ENCODE measurements around the gene ELF1.
A peak's percentile ranks its signal among the peaks of the same experiment; 100 is the strongest.
"Not testable (repeated sequence)": the region's sequence is repeated elsewhere in the genome, so short reads cannot be mapped to it uniquely, and the experiment has no call there.

Gene ELF1

GRCh38 chr13:40982772-40983171 is 36.3 kb downstream of the ELF1 start:
- DNase-seq (ENCODE audit: low spot score): peak; percentile 81

- no peak for DNase-seq (ENCODE audit: low spot score)
Measured at GRCh38 chr13:40981949-40982348, 37.2 kb downstream of the ELF1 start.

- DNase-seq (ENCODE audit: low spot score): peak; percentile 21
Measured at GRCh38 chr13:40981361-40981760, 37.8 kb downstream of the ELF1 start.

- DNase-seq (ENCODE audit: low spot score): no peak
Measured at GRCh38 chr13:40980461-40980860, 38.7 kb downstream of the ELF1 start.

- DNase-seq (ENCODE audit: low spot score): no peak
Measured at GRCh38 chr13:40979232-40979631, 39.9 kb downstream of the ELF1 start.

GRCh38 chr13:40978109-40978508 is 41.0 kb downstream of the ELF1 start:
- DNase-seq (ENCODE audit: low spot score): not testable (repeated sequence)

- DNase-seq (ENCODE audit: low spot score): no peak
Measured at GRCh38 chr13:40975441-40975840, 43.7 kb downstream of the ELF1 start.

- DNase-seq (ENCODE audit: low spot score): peak; percentile 40
Measured at GRCh38 chr13:40974460-40975407, 44.4 kb downstream of the ELF1 start.

GRCh38 chr13:40973409-40973808 is 45.7 kb downstream of the ELF1 start:
- no peak for DNase-seq (ENCODE audit: low spot score)

- DNase-seq (ENCODE audit: low spot score): no peak
Measured at GRCh38 chr13:40971321-40971720, 47.8 kb downstream of the ELF1 start.

GRCh38 chr13:40970803-40971202 is 48.3 kb downstream of the ELF1 start:
- DNase-seq (ENCODE audit: low spot score): no peak

GRCh38 chr13:40969169-40969901 is 49.8 kb downstream of the ELF1 start:
- no peak for DNase-seq (ENCODE audit: low spot score)

- DNase-seq (ENCODE audit: low spot score): no peak
Measured at GRCh38 chr13:40968416-40969000, 50.6 kb downstream of the ELF1 start.

GRCh38 chr13:40966298-40966697 is 52.8 kb downstream of the ELF1 start:
- DNase-seq (ENCODE audit: low spot score): peak; percentile 35

- no peak for DNase-seq (ENCODE audit: low spot score)
Measured at GRCh38 chr13:40963927-40964326, 55.2 kb downstream of the ELF1 start.

GRCh38 chr13:40961826-40962225 is 57.3 kb downstream of the ELF1 start:
- DNase-seq (ENCODE audit: low spot score): no peak

GRCh38 chr13:40961214-40961613 is 57.9 kb downstream of the ELF1 start:
- no peak for DNase-seq (ENCODE audit: low spot score)

GRCh38 chr13:40960716-40961115 is 58.4 kb downstream of the ELF1 start:
- no peak for DNase-seq (ENCODE audit: low spot score)

- no peak for DNase-seq (ENCODE audit: low spot score)
Measured at GRCh38 chr13:40958655-40959054, 60.5 kb downstream of the ELF1 start.

- DNase-seq (ENCODE audit: low spot score): no peak
Measured at GRCh38 chr13:40946485-40946884, 72.6 kb downstream of the ELF1 start.

- DNase-seq (ENCODE audit: low spot score): no peak
Measured at GRCh38 chr13:40943073-40943472, 76.0 kb downstream of the ELF1 start.

- no peak for DNase-seq (ENCODE audit: low spot score)
Measured at GRCh38 chr13:40941581-40941980, 77.5 kb downstream of the ELF1 start.

GRCh38 chr13:40940841-40941240 is 78.3 kb downstream of the ELF1 start:
- DNase-seq (ENCODE audit: low spot score): no peak

Measured in Ammon's horn (tissue), 1 donor.